HG03097 (cell line): ENCODE data around the gene MDM1.

Experiments used
- ATAC-seq: cut with Tn5 transposase; IDR thresholded peaks from one replicate; pipeline ENCODE4 v1.9.1; 2021; ENCODE audit not compliant: unreplicated experiment, low FRiP score

MDM1 gene

DNA sequence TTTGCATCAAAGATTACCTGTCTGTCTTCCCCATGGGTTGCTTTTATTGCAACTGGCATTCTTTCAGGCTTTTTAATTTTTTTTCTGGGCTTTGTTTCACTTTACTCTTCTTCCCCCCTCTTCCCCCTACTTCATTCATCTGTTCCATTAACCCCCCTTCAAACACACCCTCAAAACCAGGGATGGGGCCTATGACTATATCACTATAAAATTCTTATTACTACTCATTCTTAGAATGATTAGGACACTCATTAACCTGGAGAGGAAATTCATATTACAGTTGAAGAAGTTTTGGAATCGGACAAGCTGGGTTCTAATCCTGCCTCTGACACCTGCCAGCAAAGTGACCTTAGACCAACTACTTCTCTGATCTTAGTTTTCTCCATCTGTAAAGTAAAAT lies 24.8 kb upstream of the MDM1 start:
- no peak for ATAC-seq

DNA sequence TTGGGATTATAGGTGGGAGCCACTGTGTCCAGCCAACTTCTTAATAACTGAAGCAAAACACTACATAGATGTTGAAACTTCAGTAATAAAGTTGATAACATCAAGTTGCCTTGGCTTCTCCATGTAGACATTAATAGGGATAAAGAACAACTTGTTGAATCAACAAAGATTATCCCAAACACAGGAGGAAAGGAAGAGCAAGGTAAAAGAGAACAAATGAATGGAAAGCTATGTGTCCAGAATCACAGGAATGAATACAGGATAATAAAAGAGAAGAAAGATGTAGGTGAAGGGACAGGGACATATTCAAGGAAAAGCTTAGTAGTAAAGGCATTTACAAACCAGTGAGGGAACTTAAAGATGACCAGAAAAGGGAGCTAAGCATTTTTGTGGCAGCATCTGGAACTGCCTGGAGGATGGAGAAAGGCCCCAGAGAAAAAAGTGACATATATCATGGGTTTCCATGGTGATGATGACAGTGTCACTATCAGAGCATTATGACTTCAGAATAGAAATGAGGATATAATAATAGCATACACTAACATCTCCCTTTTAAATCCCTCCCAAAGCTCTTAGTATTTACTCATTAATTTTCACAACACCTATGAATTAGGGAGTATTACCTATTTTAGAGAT lies 24.0 kb upstream of the MDM1 start:
- ATAC-seq = no peak

DNA sequence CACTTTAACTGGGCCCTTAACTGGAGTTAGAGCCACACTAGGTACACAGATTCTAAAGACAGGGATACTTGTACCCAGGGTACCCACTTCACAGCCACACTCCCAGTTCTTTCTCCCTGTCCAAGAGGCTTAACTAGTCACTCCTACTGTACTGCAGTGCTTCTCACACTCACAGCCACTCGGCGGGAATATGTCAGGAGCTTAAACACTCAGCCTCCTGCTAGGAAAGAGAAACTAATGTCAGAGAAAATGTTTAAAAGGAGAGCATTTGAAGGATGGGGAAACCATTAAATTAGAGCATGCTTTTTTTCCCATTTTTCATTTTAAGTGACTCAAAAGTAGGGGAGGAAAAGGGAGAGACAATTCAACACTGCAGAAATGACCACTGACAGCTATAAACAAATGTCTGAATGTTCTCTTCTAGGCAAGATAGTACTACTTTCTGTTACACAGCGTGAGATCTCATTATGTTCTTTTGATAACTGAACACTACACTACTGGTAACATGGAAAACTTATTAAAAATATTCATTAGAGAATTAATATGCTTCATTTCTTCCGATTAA lies 22.9 kb upstream of the MDM1 start:
- ATAC-seq = no peak

DNA sequence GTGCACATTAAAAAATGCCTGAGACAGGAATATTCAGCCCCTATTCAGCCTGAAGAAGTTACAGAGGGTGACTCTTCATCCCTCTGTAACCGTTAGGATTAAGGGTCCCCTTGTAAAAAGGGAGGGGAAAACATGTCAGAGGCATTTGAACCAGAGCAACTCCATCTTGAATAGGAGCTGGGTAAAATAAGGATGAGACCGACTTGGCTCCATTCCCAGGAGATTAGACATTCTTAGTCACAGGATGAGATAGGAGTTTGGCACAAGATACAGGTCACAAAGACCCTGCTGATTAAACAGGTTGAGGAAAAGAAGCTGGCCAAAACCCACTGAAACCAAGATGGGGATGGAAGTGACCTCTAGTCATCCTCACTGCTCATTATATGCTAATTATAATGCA lies 19.9 kb upstream of the MDM1 start:
- ATAC-seq = no peak

GRCh38 chr12:68350753-68351152 lies 18.6 kb upstream of the MDM1 start:
- no peak for ATAC-seq

DNA sequence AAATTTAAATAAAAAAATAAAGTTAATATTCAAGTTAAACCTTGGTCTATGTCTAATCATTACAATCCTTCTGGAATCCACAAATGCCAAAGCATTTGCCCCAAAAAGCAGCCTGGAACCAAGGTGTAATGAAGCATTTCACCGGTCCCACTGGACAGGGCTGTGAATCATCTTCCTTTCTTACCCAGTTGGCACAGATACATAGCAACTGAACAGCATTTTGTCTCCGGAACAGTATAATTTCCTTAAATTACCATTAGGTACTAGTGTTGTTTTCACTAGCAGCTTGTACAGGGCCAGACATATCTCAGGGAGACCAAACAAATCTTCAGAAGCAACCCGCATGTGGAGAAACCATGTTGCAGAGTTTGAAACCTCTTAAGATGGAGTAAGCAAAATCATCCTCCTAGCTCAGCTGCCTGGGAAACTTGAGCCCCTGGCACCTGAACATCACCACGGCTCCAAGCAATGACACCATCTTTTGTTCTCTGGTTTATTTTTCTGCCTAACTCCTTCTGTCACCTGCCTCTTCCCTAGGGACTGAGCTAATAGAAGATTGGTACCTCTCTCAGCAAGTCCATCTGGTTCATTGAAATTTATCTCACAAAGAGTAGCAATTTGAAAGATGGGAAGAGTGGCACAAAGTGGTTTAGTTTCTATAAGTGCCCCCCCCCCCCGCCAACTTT lies 17.9 kb upstream of the MDM1 start:
- ATAC-seq = no peak

GRCh38 chr12:68349220-68349621 lies 17.1 kb upstream of the MDM1 start:
- no peak for ATAC-seq

DNA sequence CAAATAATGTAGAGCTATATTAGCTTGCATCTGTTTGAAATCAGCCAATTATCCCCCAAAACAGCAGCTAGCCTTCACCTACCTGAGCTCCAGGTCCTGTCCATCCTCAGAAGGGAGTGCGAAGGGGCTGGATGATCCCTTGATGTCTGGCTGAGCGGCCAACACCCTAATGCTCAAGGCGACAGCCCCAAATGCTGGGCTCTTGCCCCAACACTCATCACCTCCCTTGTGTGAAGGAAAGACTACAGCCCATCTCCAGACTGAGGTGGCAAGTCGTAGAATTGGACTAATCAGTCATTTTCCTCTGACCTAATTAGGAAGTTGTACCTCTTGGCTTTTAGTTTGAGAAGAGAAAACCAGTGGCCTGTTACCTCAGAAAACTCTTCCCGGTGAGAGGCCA lies 16.3 kb upstream of the MDM1 start:
- no peak for ATAC-seq

GRCh38 chr12:68345763-68346162 lies 13.6 kb upstream of the MDM1 start:
- no peak for ATAC-seq

DNA sequence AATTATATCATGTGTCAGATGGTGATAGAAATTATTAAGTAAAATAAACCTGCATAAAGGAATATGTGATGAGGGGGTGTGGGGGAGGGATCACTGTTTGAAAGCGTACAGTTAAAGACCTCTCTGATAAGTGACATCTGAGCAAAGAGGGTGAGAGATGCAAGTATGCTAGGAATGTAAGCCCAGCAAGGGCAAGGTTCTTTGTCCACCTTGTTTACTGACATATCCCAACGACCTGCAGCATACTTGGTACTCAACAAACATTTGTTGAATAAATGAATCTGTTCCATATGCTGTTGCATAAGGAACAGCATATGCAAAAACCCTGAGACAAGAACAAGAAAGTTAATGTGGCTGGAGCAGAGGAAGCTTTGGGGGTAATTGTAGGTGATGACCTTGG lies 12.0 kb upstream of the MDM1 start:
- ATAC-seq = no peak

DNA sequence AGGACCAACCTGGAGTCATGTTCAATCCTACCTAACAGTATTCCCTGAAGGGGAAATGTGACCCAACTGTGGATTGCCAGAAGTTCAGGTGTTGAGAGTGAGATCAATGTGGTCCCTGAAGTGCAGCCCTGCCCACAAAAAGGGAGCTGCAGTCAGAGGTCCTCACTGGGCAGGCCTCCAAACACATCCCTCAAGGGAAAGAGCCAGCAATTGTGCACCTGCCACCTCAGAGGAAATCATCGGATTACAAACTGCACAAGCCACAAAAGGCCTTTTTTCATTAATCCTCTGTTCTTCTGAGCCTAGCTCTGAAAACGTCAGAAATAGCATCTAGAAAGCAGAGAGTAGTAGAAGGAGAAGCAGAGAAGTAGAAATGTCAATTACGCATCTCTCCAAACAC lies 10.8 kb upstream of the MDM1 start:
- ATAC-seq = no peak

GRCh38 chr12:68341822-68342221 lies 9.7 kb upstream of the MDM1 start:
- ATAC-seq = no peak

DNA sequence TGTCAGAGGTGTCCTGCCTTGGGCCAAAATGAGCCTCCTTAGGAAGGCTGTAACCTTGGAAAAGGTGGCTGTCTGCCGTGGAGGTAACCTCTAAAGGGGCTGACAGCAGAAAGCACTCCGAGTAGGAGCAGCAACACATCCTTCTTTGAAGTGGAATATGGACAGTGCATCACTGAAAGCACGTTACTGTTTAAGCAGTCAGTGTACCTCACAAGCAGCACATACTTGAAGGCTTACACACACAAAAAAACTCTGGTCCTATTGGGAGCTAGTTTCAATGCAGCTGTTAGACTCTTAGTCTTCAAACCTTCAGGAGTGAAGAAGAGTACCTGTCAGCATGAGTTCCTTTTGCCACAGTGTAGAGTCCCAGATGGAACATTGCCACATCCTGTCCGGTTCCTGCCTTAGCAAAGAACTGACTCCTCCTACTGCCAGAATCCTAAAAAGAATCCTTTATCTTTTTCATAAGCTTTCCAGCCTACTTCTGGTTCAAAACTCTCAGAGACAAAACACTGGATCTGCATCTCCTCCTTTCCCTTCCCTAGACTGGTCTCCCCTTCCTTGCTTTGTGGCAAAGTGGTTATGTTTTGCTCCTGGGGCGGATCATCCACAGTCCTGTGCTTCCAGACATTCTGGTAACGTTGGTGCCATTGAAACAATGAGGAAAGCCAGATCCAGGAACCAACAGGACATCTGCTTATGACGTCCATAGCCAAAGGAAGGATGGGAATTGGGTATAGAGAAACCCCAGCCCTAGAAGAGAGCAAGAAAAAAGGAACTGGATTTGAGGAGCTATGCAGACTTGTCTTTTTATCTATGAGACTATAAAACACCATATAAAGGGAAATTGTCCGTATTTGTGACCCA lies 8.5 kb upstream of the MDM1 start:
- ATAC-seq = no peak

- ATAC-seq = no peak
Measured at GRCh38 chr12:68336889-68337303, 4.7 kb upstream of the MDM1 start.

DNA sequence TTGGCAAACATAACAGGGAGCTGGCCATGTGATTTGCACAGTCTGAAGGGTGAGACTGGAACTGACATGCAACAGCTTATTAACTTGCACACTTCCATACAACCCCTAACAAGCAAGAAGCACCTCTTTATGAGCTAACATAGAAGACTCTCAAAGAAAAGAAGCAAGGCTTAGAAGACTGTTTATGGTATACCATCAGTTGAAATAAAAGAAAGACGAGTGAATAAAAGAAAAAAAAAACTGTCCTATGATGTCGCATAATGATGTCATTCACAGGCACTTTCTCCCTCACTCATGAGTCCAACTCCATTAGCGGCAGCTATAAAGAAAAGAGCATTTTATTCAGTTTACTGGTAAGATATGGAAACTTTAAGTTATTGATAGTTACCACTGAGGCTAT lies 3.3 kb upstream of the MDM1 start:
- ATAC-seq = no peak

DNA sequence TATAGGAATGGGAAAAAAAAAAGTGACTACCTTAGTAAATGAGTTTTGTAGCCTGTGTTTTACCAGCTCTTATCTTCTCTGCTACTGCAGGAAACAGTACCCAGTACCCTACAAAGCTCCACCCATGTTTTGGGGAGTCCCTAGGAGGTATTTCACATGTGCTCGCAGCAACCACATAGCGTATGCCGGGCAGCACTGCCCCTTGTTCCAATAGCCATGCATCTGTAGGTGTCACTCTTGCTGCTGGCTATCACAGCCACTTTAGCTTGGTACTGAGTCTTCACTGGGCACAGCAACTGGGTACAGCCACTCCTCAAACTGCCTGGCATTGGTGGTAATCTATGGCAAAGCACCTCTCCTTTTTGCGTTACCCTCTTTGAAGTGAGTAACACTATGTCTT lies 2.0 kb upstream of the MDM1 start:
- ATAC-seq = no peak

DNA sequence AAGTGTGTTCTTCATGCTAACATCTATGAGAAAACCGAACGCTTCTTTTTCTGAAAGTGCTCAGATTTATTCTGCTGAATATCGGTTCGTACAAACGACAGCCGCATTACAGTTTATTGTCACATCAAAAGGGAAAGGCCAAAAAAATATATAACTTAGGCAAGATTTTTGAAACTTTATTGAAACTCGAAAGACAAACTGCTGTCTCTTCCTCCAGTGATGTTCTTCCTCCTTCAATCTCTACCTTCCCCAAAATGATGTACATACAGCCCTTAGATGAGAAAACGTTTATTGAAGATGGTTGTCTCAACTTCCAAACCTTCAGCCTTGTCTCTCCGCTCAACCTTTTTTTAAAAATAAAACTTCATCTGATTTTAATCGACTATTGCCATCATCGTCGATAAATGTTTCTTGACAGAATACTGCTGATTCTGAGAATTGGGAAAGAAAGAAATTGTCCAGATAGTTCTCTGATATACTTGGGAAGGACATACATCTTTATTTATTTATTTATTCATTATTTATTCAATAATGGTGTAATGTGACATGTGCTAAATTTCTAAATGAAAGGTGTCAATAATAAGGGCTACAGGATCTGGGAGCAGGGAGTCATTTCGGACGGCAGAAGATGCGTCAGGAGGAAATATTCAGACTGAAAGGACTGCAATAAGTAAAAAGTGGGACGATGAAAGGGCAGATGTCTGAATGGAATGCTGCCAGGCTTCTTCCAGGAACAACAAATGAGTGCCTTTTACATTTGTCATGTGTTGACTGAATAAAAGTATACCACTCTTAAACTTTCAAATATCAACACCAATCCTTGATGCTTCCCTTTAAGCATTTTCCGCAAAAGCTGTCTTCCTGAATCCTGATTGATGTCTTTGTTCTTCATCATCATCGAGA lies 817 bp upstream of the MDM1 start:
- no peak for ATAC-seq

DNA sequence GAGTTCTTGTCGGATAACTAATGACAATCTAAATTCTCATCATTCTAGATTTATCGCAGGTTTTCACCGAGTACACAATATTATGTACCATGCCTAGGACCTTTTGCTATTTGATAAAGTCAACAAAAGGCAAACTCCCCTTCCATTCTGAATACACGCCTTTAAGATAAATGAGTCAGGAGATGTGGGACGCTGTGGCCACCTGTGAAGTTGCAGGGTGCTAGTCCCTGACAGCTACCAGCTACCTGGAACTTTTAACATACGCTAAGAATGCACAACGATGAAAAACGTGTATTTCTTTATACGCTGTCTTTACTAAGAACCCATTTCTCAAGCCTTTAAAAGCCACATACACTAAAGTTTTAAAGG lies 678 bp downstream of the MDM1 start:
- ATAC-seq = no peak

GRCh38 chr12:68327896-68328295 lies 4.3 kb downstream of the MDM1 start:
- no peak for ATAC-seq

- ATAC-seq = no peak
Measured at GRCh38 chr12:68326716-68327115, 5.4 kb downstream of the MDM1 start.
